Measurements from ENCODE around the gene CA11.

Gene CA11

DNA sequence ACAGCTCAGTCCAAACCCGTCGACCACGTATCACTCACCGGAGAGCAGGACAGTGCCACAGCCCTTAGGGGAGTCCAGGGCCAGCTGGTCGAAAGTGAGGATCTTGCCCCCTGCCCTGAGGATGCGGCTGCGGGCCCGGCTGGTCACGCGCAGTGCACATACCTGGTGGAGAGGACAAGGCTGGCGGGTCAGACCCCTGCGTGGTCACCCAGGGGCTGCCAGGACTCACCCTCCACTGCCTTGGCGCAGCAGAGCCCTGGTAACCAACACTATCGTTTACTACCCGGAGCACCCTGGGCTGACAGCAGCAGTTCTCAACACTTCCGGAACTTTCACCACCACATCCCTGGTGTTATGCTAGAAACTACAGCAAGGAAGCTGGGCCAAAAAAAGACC is 29.9 kb downstream of the CA11 start:
- DNase-seq (ENCODE audit: low spot score): no peak
- in situ Hi-C loops (cut with MboI; ENCODE audit: low pct_unique_long_range_greater_than_20kb, low sequenced_read_pairs, unreplicated experiment): no loop called here
- TF ChIP-seq, protein P1, sequence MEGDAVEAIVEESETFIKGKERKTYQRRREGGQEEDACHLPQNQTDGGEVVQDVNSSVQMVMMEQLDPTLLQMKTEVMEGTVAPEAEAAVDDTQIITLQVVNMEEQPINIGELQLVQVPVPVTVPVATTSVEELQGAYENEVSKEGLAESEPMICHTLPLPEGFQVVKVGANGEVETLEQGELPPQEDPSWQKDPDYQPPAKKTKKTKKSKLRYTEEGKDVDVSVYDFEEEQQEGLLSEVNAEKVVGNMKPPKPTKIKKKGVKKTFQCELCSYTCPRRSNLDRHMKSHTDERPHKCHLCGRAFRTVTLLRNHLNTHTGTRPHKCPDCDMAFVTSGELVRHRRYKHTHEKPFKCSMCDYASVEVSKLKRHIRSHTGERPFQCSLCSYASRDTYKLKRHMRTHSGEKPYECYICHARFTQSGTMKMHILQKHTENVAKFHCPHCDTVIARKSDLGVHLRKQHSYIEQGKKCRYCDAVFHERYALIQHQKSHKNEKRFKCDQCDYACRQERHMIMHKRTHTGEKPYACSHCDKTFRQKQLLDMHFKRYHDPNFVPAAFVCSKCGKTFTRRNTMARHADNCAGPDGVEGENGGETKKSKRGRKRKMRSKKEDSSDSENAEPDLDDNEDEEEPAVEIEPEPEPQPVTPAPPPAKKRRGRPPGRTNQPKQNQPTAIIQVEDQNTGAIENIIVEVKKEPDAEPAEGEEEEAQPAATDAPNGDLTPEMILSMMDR (IDR thresholded peaks at IDR 0.05; ENCODE audit: extremely low read depth, insufficient read depth, missing control alignments): no peak

DNA sequence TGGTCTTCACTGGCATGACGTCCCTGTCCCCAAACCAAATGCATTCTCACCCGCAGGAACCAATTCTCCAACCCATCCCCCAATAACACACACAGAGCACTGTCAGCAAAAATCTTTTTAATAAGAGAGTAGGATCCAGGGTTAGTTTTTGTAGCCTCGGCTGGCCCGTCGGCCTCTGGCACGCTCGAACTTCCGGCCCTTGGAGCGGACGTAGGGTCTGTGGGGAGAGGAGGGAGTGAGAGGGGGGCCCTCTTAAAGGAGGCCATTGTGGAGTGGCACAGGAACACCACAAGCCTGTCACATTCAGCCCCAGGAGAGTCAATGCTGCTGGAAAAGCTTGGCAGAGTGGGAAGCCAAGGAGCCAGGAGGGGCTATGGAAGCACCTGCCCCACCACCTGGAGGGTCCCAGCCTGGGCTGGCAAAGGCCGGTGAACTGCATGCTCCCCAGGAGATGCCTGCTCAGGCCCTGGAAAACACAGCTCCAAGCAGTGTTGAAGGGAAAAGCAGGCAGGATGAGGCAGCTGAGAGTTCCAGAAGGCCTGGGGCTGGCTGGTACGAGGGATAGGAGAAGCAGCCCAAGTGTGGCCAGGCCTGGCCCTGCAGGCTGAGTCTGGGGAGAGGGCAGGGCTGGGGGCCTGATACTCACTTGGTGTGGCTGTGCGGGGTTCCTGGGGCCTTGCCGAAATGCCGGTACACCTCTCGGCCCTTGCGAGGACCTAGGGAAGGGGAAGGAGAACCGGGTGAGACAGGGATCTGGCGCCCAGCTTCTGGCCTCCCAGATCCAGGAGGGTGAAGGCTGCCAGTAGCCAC is 30.6 kb downstream of the CA11 start:
- TF ChIP-seq, protein P1 (IDR thresholded peaks at IDR 0.05; ENCODE audit: extremely low read depth, insufficient read depth, missing control alignments): no peak
- no peak for DNase-seq (ENCODE audit: low spot score)
- in situ Hi-C loops (cut with MboI; ENCODE audit: low pct_unique_long_range_greater_than_20kb, low sequenced_read_pairs, unreplicated experiment): no loop called here

DNA sequence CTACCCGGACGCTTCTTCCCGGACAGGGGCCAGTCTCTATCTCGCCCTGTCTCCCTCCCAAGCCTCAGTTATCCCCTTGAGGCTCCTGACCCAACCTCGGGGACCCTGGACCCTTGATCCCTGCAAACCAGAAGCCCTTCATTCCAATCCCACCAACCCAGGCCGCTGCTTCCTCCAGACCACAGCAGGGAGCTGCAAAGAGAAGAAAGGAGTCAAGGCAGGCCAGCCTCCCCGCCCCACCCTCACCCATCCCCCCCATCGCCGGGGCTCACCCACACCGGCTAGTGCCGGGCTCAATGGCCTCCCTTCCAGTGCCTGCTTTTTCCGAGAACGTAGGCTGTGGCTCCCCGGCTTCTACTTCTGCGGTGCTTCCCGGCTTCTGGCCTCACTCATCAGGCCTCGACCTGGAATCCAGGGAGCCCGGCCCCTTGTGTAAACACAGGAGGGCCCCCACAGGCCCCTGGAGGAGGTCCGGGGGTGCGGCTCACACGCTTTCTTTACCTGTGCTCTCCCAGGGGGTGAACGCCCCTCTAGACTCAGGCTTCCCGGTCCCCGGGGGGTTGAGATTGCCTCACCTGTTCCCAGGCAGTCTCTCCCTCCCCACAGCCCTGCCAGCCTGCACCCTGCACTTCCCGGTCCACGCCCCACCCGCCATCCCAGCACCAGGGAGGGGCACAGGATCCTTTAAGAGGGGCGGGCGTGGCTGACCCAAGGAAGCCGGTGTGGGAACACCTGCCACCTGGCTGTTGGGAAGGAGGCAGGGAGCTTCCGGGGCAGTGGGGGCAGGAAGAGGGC is 31.4 kb downstream of the CA11 start, which contains the start of gene FAM83E:
FAM83E (minus strand) TSS at position 641 of the 795 bp plus-strand sequence. CDS start 1,704 bp downstream, outside the sequence.
- DNase-seq (ENCODE audit: low spot score): no peak

DNA sequence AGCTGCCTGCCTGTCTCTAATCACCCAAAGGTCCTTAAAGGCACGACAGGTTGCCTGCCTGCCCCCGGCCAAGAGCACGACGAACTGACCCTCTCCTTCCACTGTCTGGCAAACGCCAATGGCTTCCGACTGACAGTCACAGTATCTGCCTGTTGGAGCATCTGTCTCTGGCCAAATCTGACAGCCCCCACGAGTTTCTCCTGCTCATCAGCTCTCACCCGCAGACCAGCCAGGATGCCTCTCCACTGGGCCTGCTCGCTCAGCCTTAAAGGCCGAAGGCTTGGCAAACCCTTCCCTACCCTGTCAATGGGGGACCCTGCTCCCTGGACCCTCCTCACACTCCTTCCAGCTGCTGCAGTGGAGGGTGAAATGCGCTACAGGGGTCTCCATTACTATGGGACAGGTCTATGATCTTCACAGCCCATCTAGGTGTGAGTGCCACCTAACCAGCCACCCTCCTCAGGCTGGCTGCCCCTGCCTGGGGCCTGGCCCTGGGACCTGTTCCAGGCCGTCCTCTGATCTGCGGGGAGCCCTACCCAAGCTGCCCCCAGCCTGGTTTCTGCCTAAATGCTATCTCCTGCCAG is 32.0 kb downstream of the CA11 start:
- in situ Hi-C loops (cut with MboI; ENCODE audit: low pct_unique_long_range_greater_than_20kb, low sequenced_read_pairs, unreplicated experiment): no loop called here
- DNase-seq (ENCODE audit: low spot score): no peak

More for the DNA sequence above, 31.4 kb downstream of the CA11 start, which contains the start of gene FAM83E:
- TF ChIP-seq, protein P1 (IDR thresholded peaks at IDR 0.05; ENCODE audit: extremely low read depth, insufficient read depth, missing control alignments): no peak
- in situ Hi-C loops (cut with MboI; ENCODE audit: low pct_unique_long_range_greater_than_20kb, low sequenced_read_pairs, unreplicated experiment): no loop called here

DNA sequence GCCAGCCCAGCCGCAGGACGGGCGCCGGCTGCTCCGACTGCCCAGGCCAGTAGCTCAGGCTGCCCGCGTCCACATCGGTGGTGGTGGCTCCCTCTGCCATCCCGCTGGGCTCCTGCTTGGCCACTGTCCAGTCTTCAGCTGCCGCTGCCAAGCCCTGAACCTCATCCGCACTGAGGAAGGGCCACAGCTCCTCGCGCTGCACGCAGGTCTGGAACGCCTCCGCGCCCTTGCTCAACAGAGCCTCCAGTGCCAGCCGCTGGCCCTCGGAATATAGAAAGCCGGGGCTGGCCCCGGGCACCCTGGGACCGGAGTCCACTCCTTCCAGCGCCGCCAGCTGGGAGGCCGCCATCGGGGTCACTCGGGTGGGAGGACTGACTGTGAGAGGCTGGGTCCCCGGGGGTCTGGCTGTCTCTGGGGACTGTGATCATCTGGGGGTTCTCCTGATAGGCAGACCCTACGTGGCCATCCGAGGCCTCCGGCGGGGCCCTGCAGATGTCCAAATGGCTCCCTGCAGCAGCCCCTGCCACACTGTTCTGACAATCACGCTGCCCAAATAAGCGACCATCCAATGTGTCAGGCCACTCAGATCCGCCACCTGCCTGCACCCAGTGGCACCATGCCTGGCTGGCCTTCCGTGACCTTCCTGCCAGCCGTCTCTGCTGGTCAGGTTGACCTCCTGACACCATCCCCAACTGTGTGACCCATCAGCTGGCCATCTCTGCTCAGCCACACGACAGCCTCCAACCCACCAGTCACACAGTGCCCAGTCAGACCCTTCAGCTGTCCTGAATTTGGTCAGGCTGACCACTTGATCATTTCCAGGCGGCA is 32.7 kb downstream of the CA11 start:
- DNase-seq (ENCODE audit: low spot score): no peak
- TF ChIP-seq, protein P1 (IDR thresholded peaks at IDR 0.05; ENCODE audit: extremely low read depth, insufficient read depth, missing control alignments): no peak
- in situ Hi-C loops (cut with MboI; ENCODE audit: low pct_unique_long_range_greater_than_20kb, low sequenced_read_pairs, unreplicated experiment): no loop called here

More for the DNA sequence above, 32.0 kb downstream of the CA11 start:
- TF ChIP-seq, protein P1 (IDR thresholded peaks at IDR 0.05; ENCODE audit: extremely low read depth, insufficient read depth, missing control alignments): no peak
